IPS-NIHi11 (cell line): ENCODE data around the gene PRAMEF13.
"Not testable (repeated sequence)": the region's sequence is repeated elsewhere in the genome, so short reads cannot be mapped to it uniquely, and the experiment has no call there.

Experiments used
- DNase-seq: peaks from one replicate; pipeline ENCODE4 v3.0.0; 2012; ENCODE audit warnings: mixed read lengths, low spot score

PRAMEF13 gene

GRCh38 chr1:13201309-13201708 is at the start of gene PRAMEF13:
TSS of gene PRAMEF13 (minus strand) at chr1:13201409. CDS start at chr1:13199589, 1,820 bp downstream.
- not testable (repeated sequence) for DNase-seq

DNA sequence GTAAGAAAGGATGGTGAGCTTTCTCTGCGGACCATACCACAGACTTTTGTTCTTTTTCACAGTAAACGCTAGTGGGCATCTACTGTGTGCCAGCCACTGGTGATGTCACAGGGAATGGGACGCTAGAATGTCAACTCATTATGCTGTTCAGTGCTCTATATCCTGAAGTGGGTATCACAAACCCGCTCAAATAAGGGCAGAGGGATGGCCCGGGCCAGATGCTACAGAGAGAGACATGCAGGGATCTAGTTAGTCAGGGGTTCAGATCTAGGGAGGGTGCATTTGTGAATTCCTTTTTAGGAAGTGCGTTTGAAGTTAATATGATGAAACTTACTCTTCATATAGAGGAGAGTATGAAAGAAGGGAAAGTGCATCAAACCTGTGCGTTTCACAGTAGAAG is 45.9 kb upstream of the PRAMEF13 start:
- DNase-seq, result not testable (repeated sequence)

- not testable (repeated sequence) for DNase-seq
Measured at GRCh38 chr1:13246554-13246871, 45.3 kb upstream of the PRAMEF13 start.

DNA sequence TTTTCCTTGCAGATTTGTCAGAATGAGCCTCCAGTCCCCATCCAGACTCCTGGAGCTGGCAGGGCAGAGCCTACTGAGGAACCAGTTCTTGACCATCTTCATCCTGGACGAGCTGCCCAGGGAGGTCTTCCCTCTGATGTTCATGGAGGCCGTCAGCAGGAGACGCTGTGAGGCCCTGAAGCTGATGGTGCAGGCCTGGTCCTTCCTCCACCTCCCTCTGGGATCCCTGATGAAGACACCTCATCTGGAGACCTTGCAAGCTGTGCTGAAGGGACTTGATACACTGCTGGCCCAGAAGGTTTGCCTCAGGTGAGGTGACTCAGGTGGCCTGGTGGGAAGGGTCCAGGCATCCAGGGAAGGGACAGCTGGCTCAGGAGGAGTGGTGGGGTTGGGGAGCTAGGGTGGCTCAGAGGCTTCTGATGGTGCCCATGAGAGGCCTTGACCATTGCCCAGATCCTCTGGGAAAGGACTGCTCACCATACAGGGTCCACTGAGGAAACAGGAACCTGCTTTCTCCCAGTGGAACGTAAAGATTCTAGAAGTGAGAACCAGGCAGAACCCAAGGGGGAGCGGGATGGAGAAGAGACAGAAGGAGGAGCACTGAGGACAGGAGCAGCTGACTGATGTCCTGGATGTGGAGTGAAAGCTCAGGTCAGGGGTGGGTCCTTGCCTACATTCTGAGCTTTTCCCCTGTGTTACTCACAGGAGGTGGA is 44.8 kb upstream of the PRAMEF13 start:
- DNase-seq, result not testable (repeated sequence)

- DNase-seq, result not testable (repeated sequence)
Measured at GRCh38 chr1:13243536-13244263, 42.5 kb upstream of the PRAMEF13 start.

DNA sequence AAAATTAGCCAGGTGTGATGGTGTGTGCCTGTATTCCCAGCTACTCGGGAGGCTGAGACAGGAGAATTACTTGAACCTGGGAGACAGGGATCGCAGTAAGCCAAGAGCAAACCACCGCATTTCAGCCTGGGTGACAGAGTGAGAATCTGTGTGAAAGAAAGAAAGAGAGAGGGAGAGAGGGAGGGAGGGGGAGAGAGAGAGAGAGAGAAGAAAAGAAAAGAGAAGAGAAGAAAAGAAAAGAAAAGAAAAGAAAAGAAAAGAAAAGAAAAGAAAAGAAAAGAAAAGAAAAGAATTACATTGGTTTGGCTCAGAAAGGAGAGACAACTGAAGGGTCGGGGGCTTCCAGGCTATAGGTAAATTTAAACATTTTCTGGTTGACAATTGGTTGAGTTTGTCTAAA is 38.4 kb upstream of the PRAMEF13 start:
- DNase-seq, result not testable (repeated sequence)

DNA sequence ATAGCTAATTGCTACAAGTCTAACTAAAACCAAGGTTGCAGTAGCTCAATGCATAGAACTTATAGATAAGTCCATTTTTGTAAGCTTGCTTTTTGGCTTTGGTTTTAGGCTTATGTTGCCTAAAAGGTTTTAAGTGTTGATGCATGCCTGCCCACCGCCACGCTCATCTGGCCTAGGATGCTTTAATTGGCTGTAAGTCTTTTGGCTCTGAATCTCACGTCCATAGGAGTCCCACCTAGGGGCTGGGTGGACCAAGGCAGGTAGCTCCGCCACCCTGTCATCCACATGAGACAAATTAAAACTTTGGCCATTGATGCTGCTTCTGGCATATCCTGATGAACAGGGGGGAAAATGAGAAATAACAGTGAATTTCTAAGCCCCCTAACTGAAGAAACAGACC is 36.4 kb upstream of the PRAMEF13 start:
- not testable (repeated sequence) for DNase-seq

- DNase-seq, result not testable (repeated sequence)
Measured at GRCh38 chr1:13234057-13234456, 32.8 kb upstream of the PRAMEF13 start.

- not testable (repeated sequence) for DNase-seq
Measured at GRCh38 chr1:13232056-13232455, 30.8 kb upstream of the PRAMEF13 start.

GRCh38 chr1:13231061-13231750 is 30.0 kb upstream of the PRAMEF13 start:
- not testable (repeated sequence) for DNase-seq

- not testable (repeated sequence) for DNase-seq
Measured at GRCh38 chr1:13230601-13231000, 29.4 kb upstream of the PRAMEF13 start.

DNA sequence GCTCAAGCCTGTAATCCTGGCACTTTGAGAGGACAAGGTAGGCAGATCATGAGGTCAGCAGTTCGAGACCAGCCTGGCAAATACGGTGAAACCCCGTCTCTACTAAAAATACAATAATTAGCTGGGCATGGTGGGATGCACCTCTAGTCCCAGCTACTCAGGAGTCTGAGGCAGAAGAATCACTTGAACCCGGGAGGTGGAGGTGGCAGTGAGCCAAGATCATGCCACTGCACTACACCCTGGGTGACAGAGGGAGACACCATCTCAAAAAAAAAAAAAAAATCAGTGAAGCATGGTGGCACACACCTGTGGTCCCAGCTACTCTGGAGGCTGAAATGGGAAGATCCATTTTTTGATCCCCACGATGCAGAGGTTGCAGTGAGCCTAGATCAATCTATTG is 28.9 kb upstream of the PRAMEF13 start:
- not testable (repeated sequence) for DNase-seq

GRCh38 chr1:13228343-13228781 is 27.2 kb upstream of the PRAMEF13 start:
- DNase-seq, result no peak

DNA sequence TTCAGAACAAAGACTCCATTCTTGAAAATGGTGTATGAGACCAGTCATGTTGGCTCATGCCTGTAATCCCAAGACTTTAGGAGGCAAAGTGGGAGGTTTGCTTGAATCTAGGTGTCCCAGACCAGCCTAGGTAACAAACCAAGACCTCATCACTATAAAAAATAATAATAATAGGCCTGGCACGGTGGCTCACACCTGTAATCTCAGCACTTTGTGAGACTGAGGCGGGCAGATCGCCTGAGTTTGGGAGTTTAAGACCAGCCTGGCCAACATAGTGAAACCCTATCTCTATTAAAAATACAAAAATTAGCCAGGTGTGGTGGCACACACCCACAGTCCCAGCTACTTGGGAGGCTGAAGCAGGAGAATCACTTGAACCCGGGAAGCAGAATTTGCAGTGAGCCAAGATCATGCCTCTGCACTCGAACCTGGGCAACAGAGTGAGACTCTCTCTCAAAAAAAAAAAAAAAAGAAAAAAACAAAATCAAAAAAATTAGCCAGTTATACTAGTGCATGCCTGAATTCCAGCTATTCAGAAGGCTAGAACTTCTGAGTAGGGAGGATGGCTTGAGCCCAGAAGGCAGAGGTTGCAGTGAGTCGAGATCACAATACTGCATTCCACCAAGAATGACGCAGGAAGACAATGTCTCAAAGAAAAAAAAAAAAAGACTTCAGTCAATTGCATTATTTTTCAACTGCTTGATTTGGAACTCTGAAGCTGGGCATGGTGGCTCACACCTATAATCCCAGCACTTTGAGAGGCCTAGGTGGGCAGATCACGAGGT is 26.3 kb upstream of the PRAMEF13 start:
- DNase-seq, result not testable (repeated sequence)

- DNase-seq, result not testable (repeated sequence)
Measured at GRCh38 chr1:13225675-13226204, 24.5 kb upstream of the PRAMEF13 start, which contains the start of gene PRAMEF18. TSS of gene PRAMEF18 (minus strand) at chr1:13226154. CDS start at chr1:13226106, 48 bp downstream.

GRCh38 chr1:13224480-13225060 is 23.4 kb upstream of the PRAMEF13 start:
- no peak for DNase-seq

DNA sequence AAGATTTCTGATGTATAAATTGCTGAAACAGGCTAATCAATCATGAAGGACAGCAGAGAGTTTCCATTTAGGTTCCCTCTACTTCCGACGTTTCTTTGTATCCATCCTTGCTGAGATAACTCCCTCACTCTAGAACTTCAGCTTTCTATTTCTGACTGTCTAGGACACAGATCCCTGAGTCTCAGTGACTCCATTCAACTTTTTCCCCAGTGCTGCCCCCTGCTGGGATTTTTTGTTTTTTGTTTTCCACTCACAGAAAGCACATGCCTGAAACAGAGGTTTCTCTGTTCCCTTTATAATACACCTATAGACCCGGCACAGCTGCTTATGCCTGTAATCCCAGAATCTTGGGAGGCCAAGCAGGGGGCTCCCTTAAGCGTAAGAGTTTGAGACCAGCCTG is 21.6 kb upstream of the PRAMEF13 start:
- DNase-seq, result not testable (repeated sequence)

- not testable (repeated sequence) for DNase-seq
Measured at GRCh38 chr1:13219203-13219602, 18.0 kb upstream of the PRAMEF13 start.

GRCh38 chr1:13216619-13217018 is 15.4 kb upstream of the PRAMEF13 start:
- not testable (repeated sequence) for DNase-seq

GRCh38 chr1:13208712-13209111 is 7.5 kb upstream of the PRAMEF13 start:
- DNase-seq, result not testable (repeated sequence)

DNA sequence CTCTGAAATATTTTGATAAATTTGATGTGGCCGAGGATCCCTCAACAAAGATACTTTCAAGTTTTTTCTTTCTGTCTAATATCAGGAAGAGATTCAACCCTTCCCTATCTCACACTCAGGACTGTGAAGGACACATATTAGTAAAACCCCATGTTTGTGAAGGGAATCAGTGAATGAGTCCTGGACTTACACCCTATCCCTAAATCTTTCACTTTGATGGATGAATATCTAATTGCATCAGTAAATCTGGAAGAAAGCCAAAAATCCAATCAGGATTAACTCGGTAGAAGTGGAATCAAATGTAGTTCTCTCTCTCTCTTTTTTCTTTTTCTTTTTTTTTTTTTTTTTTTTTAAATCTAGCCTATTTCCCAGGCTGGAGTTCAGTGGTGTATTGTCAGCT is 29.7 kb downstream of the PRAMEF13 start, which contains the start of gene PRAMEF9:
Gene PRAMEF9 (plus strand): TSS at position 301 of the 400 bp plus-strand sequence. CDS start 3,433 bp downstream, outside the sequence.
- DNase-seq, result not testable (repeated sequence)
